ENCODE measurements around the gene GOLGA3. TPM values are rescaled to one million over a fixed set of nuclear protein-coding genes. Genes with fewer than 3 reads are reported as not detected.
"Not testable (repeated sequence)": the region's sequence is repeated elsewhere in the genome, so short reads cannot be mapped to it uniquely, and the experiment has no call there.

The GOLGA3 gene
- total RNA-seq (10 to 100 TPM; 25.2 to 40.8 (median 31.5) TPM), polyA plus RNA-seq (10 to 100 TPM in 2 of 3 donors, 1 to 10 TPM in 1; 7.5 to 32.6 (median 14.0) TPM)
- long read RNA-seq, donor 1, partial matches to known transcripts = 1 of 3 reads
- long read RNA-seq, donor 1, other reads (novel, unspliced or antisense) = 2 of 3 reads
- long read RNA-seq, donor 2, partial matches to known transcripts = 9 of 19 reads
- long read RNA-seq, donor 2, other reads (novel, unspliced or antisense) = 10 of 19 reads

DNA sequence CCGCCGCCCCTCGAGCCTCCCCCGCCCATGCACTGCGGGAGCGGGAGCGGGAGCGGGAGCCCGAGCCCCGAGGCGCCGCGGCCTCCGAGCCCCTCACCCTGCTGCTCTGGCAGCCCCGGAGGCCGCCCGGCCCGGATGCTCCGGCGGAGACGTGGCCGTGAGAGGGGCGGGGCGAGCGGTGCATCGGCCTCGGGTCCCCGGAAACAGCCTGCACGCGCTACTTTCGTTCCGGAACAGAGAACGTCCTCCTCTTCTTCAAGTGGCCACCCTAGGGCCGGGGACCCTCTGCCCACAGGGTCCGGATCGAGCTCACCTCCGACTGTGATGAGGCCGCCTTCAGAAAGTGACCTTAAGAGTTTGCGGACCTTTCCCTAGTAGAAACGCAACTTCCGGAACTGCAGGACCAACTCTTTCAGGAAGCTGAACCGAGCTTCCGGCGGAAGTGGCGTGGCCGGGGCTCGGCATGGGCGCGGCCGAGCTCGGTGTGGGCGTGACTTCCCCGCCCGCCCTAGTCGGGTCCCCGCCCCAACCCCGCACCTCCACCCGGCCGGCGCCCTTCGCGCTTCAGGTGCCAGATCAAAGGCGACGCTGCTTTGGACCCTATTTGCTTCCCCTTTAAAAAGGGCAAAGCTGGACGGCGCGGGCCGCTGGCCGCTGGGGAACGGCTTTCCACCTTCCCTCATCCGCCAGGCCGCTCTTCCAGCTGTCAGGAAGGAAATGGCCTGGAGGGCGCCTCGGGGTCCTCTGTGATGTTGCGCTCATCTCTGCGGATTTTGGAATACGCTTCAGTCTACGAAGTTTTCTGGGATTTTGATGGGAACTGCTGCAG, at the start of gene GOLGA3:
TSS of gene GOLGA3 (minus strand) at position 164 of the 829 bp plus-strand sequence. CDS start 6,741 bp downstream, outside the sequence.
- TF ChIP-seq, protein P1, sequence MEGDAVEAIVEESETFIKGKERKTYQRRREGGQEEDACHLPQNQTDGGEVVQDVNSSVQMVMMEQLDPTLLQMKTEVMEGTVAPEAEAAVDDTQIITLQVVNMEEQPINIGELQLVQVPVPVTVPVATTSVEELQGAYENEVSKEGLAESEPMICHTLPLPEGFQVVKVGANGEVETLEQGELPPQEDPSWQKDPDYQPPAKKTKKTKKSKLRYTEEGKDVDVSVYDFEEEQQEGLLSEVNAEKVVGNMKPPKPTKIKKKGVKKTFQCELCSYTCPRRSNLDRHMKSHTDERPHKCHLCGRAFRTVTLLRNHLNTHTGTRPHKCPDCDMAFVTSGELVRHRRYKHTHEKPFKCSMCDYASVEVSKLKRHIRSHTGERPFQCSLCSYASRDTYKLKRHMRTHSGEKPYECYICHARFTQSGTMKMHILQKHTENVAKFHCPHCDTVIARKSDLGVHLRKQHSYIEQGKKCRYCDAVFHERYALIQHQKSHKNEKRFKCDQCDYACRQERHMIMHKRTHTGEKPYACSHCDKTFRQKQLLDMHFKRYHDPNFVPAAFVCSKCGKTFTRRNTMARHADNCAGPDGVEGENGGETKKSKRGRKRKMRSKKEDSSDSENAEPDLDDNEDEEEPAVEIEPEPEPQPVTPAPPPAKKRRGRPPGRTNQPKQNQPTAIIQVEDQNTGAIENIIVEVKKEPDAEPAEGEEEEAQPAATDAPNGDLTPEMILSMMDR (IDR thresholded peaks at IDR 0.05) = no peak
- WGBS, 3 donors = 3% methylated on average over 59 to 78 of the region's 78 CpGs
- H3K27ac ChIP-seq = peak within 1 kb of the TSS; percentile 99
- H3K4me3 ChIP-seq = peak within 1 kb of the TSS; percentile 96
- peaks cover 3 to 24% of the 10 kb centered on the region in 2 donors for H3K36me3 ChIP-seq (ENCODE audit: insufficient read depth in 1 of 2, low read depth in 1 of 2)
- H3K27me3 ChIP-seq (ENCODE audit: insufficient read depth in 3 of 3, low read length in 2 of 3) = no peaks in the 10 kb centered on the region
- ATAC-seq = peak; percentile 97 to 99 (median 98)
- intact Hi-C loops (cut with DNase I) = loop anchor here in 1 of 2 donors (5.0 to 10.0 kb wide), 2 partner anchors 156 to 253 kb away; partner anchors contain the start of genes ZNF140 and ZNF26
- H3K9me3 ChIP-seq = no peaks in the 10 kb centered on the region
- peak; percentile 94 to 97 for DNase-seq
- H3K4me1 ChIP-seq = peaks cover 15% of the 10 kb centered on the region

GRCh38 chr12:132874620-132875019, 46.0 kb upstream of the GOLGA3 start:
- H3K27me3 ChIP-seq (ENCODE audit: insufficient read depth in 3 of 3, low read length in 2 of 3); intact Hi-C loops (cut with DNase I); H3K27ac ChIP-seq; ATAC-seq; H3K4me1 ChIP-seq; DNase-seq; H3K4me3 ChIP-seq; H3K9me3 ChIP-seq: not testable (repeated sequence)
- 93 to 99% (median 94%) methylated on average over 17 to 21 of the region's 21 CpGs for WGBS, 3 donors
- peaks cover 4 to 81% of the 10 kb centered on the region in 2 donors for H3K36me3 ChIP-seq (ENCODE audit: insufficient read depth in 1 of 2, low read depth in 1 of 2)

GRCh38 chr12:132874175-132874574, 45.5 kb upstream of the GOLGA3 start:
- H3K27ac ChIP-seq = no peak overlapping the region
- H3K4me3 ChIP-seq = no peak overlapping the region

GRCh38 chr12:132873724-132874123, 45.1 kb upstream of the GOLGA3 start:
- Histone ChIP-seq H3K27me3 (ENCODE audit: insufficient read depth in 3 of 3, low read length in 2 of 3) (no peaks in the 10 kb centered on the region), H3K9me3 (no peaks in the 10 kb centered on the region), H3K36me3 (ENCODE audit: insufficient read depth in 1 of 2, low read depth in 1 of 2) (peaks cover 7 to 82% of the 10 kb centered on the region in 2 donors), H3K27ac (no peak overlapping the region), H3K4me1 (no peaks in the 10 kb centered on the region), H3K4me3 (no peak overlapping the region)
- ATAC-seq (no peak), DNase-seq (no peak)
- 87 to 95% (median 92%) methylated on average over 10 of the region's 10 CpGs for WGBS, 3 donors
- intact Hi-C loops (cut with DNase I) = no loop called here
- TF ChIP-seq, protein P1 (IDR thresholded peaks at IDR 0.05) = no peak

More at GRCh38 chr12:132874175-132874574, 45.5 kb upstream of the GOLGA3 start:
- no peak for DNase-seq
- no peaks in the 10 kb centered on the region for H3K9me3 ChIP-seq
- no peaks in the 10 kb centered on the region for H3K27me3 ChIP-seq (ENCODE audit: insufficient read depth in 3 of 3, low read length in 2 of 3)
- WGBS, 3 donors = 96 to 98% (median 97%) methylated on average over 11 of the region's 11 CpGs
- ATAC-seq = no peak
- TF ChIP-seq, protein P1 (IDR thresholded peaks at IDR 0.05) = no peak
- peaks cover 7 to 86% of the 10 kb centered on the region in 2 donors for H3K36me3 ChIP-seq (ENCODE audit: insufficient read depth in 1 of 2, low read depth in 1 of 2)
- H3K4me1 ChIP-seq = no peaks in the 10 kb centered on the region
- intact Hi-C loops (cut with DNase I) = no loop called here

DNA sequence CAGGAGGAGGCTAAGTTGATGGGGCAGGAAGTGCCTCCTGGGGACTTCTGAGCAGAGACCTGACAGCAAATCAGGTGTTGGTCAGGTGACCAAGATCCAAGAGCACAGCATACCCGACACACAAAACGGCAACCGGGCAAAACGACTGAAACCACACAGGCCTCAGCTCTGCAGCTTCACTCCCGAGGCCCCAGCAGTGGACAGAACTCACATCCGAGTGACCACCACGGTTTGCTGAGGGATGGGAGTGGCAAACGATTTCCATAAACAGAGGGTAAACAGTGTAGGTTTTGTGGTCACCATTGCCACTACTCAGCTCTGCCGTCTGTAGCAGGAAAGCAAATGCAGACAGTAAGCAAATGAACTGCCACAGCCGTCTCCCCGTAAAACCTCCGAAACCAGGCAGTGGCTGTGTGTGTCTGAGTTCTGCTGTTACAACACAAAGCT, 44.3 kb upstream of the GOLGA3 start:
- no peak overlapping the region for H3K27ac ChIP-seq
- H3K4me3 ChIP-seq = no peak overlapping the region
- H3K4me1 ChIP-seq = no peaks in the 10 kb centered on the region
- ATAC-seq (no peak), DNase-seq (no peak)
- no peaks in the 10 kb centered on the region for H3K9me3 ChIP-seq
- peaks cover 7 to 79% of the 10 kb centered on the region in 2 donors for H3K36me3 ChIP-seq (ENCODE audit: insufficient read depth in 1 of 2, low read depth in 1 of 2)
- H3K27me3 ChIP-seq (ENCODE audit: insufficient read depth in 3 of 3, low read length in 2 of 3) = no peaks in the 10 kb centered on the region
- intact Hi-C loops (cut with DNase I) = no loop called here
- 81 to 87% (median 85%) methylated on average over 12 of the region's 12 CpGs for WGBS, 3 donors
- TF ChIP-seq, protein P1 (IDR thresholded peaks at IDR 0.05) = no peak
